ENCODE data around the gene WASHC4.

Gene WASHC4

GRCh38 chr12:105194947-105195346, 87.4 kb downstream of the WASHC4 start:
- peak overlapping the region; percentile 38 for H3K27ac Mint-ChIP-seq
- peaks cover 28% of the 10 kb centered on the region for H3K36me3 Mint-ChIP-seq
- H3K4me1 Mint-ChIP-seq, result peaks cover 9% of the 10 kb centered on the region
- H3K27me3 Mint-ChIP-seq, result no peaks in the 10 kb centered on the region
- no peak for ATAC-seq (ENCODE audit: low read depth)
- no peak for DNase-seq (ENCODE audit: low spot score in 2 of 2)
- no peaks in the 10 kb centered on the region for H3K9me3 Mint-ChIP-seq
- no peak overlapping the region for H3K4me3 Mint-ChIP-seq

- Mint-ChIP-seq H3K9me3 (no peaks in the 10 kb centered on the region), H3K36me3 (peaks cover 23% of the 10 kb centered on the region)
These were observed 88.6 kb downstream of the WASHC4 start for GRCh38 chr12:105196090-105196489.

GRCh38 chr12:105198961-105199360, 91.4 kb downstream of the WASHC4 start:
- DNase-seq (ENCODE audit: low spot score in 2 of 2) (no peak), ATAC-seq (ENCODE audit: low read depth) (no peak)
- Mint-ChIP-seq H3K27me3 (no peaks in the 10 kb centered on the region), H3K4me3 (no peak overlapping the region), H3K36me3 (peaks cover 13% of the 10 kb centered on the region), H3K27ac (no peak overlapping the region), H3K9me3 (no peaks in the 10 kb centered on the region), H3K4me1 (no peaks in the 10 kb centered on the region)

More at GRCh38 chr12:105196090-105196489, 88.6 kb downstream of the WASHC4 start:
- Mint-ChIP-seq H3K27ac (peak overlapping the region; percentile 38), H3K4me1 (peaks cover 6% of the 10 kb centered on the region), H3K4me3 (no peak overlapping the region), H3K27me3 (no peaks in the 10 kb centered on the region)
- ATAC-seq (ENCODE audit: low read depth) (no peak), DNase-seq (ENCODE audit: low spot score in 2 of 2) (no peak)

GRCh38 chr12:105200385-105200784, 92.9 kb downstream of the WASHC4 start:
- H3K9me3 Mint-ChIP-seq, result no peaks in the 10 kb centered on the region
- ATAC-seq (ENCODE audit: low read depth) (no peak), DNase-seq (ENCODE audit: low spot score in 2 of 2) (no peak)
- no peak overlapping the region for H3K4me3 Mint-ChIP-seq
- peaks cover 19% of the 10 kb centered on the region for H3K36me3 Mint-ChIP-seq
- no peaks in the 10 kb centered on the region for H3K4me1 Mint-ChIP-seq
- H3K27me3 Mint-ChIP-seq, result no peaks in the 10 kb centered on the region
- H3K27ac Mint-ChIP-seq, result no peak overlapping the region

- no peaks in the 10 kb centered on the region for H3K9me3 Mint-ChIP-seq
- H3K4me1 Mint-ChIP-seq, result no peaks in the 10 kb centered on the region
These were observed 93.8 kb downstream of the WASHC4 start for GRCh38 chr12:105201299-105201698.

GRCh38 chr12:105202202-105202601, 94.7 kb downstream of the WASHC4 start:
- DNase-seq (ENCODE audit: low spot score in 2 of 2) (no peak), ATAC-seq (ENCODE audit: low read depth) (no peak)
- Mint-ChIP-seq H3K27ac (no peak overlapping the region), H3K36me3 (peaks cover 21% of the 10 kb centered on the region), H3K4me3 (no peak overlapping the region), H3K9me3 (no peaks in the 10 kb centered on the region), H3K4me1 (no peaks in the 10 kb centered on the region), H3K27me3 (no peaks in the 10 kb centered on the region)

More at GRCh38 chr12:105201299-105201698, 93.8 kb downstream of the WASHC4 start:
- H3K4me3 Mint-ChIP-seq, result no peak overlapping the region
- no peaks in the 10 kb centered on the region for H3K27me3 Mint-ChIP-seq
- ATAC-seq (ENCODE audit: low read depth), result no peak
- H3K36me3 Mint-ChIP-seq, result peaks cover 21% of the 10 kb centered on the region
- H3K27ac Mint-ChIP-seq, result no peak overlapping the region
- no peak for DNase-seq (ENCODE audit: low spot score in 2 of 2)

GRCh38 chr12:105204127-105204526, 96.6 kb downstream of the WASHC4 start:
- DNase-seq (ENCODE audit: low spot score in 2 of 2) (no peak), ATAC-seq (ENCODE audit: low read depth) (no peak)
- Mint-ChIP-seq H3K27me3 (no peaks in the 10 kb centered on the region), H3K4me1 (no peaks in the 10 kb centered on the region), H3K27ac (no peak overlapping the region), H3K9me3 (no peaks in the 10 kb centered on the region), H3K36me3 (peaks cover 23% of the 10 kb centered on the region), H3K4me3 (no peak overlapping the region)

- DNase-seq (ENCODE audit: low spot score in 2 of 2) (no peak), ATAC-seq (ENCODE audit: low read depth) (no peak)
- peaks cover 23% of the 10 kb centered on the region for H3K36me3 Mint-ChIP-seq
- H3K4me3 Mint-ChIP-seq, result no peak overlapping the region
- no peaks in the 10 kb centered on the region for H3K4me1 Mint-ChIP-seq
- no peaks in the 10 kb centered on the region for H3K27me3 Mint-ChIP-seq
- no peak overlapping the region for H3K27ac Mint-ChIP-seq
- H3K9me3 Mint-ChIP-seq, result no peaks in the 10 kb centered on the region
These were observed 97.4 kb downstream of the WASHC4 start for GRCh38 chr12:105204916-105205315.

- no peaks in the 10 kb centered on the region for H3K4me1 Mint-ChIP-seq
These were observed 98.0 kb downstream of the WASHC4 start for GRCh38 chr12:105205322-105206048.

GRCh38 chr12:105206686-105207374, 99.3 kb downstream of the WASHC4 start:
- no peaks in the 10 kb centered on the region for H3K4me1 Mint-ChIP-seq
- H3K27ac Mint-ChIP-seq, result no peak overlapping the region
- no peak for DNase-seq (ENCODE audit: low spot score in 2 of 2)
- no peaks in the 10 kb centered on the region for H3K27me3 Mint-ChIP-seq
- H3K4me3 Mint-ChIP-seq, result no peak overlapping the region
- H3K9me3 Mint-ChIP-seq, result no peaks in the 10 kb centered on the region
- H3K36me3 Mint-ChIP-seq, result peaks cover 27% of the 10 kb centered on the region
- no peak for ATAC-seq (ENCODE audit: low read depth)

More at GRCh38 chr12:105205322-105206048, 98.0 kb downstream of the WASHC4 start:
- Mint-ChIP-seq H3K9me3 (no peaks in the 10 kb centered on the region), H3K36me3 (peaks cover 23% of the 10 kb centered on the region), H3K27ac (no peak overlapping the region), H3K27me3 (no peaks in the 10 kb centered on the region), H3K4me3 (no peak overlapping the region)
- ATAC-seq (ENCODE audit: low read depth), result no peak
- no peak for DNase-seq (ENCODE audit: low spot score in 2 of 2)

- Mint-ChIP-seq H3K9me3 (no peaks in the 10 kb centered on the region), H3K27me3 (no peaks in the 10 kb centered on the region), H3K4me3 (no peak overlapping the region), H3K27ac (no peak overlapping the region), H3K36me3 (peaks cover 23% of the 10 kb centered on the region), H3K4me1 (no peaks in the 10 kb centered on the region)
- ATAC-seq (ENCODE audit: low read depth) (no peak), DNase-seq (ENCODE audit: low spot score in 2 of 2) (no peak)
These were observed 101.6 kb downstream of the WASHC4 start for GRCh38 chr12:105209091-105209490.

GRCh38 chr12:105212438-105212837, 104.9 kb downstream of the WASHC4 start:
- peak overlapping the region; percentile 50 for H3K27ac Mint-ChIP-seq
- H3K36me3 Mint-ChIP-seq, result peaks cover 34% of the 10 kb centered on the region
- no peaks in the 10 kb centered on the region for H3K27me3 Mint-ChIP-seq
- no peaks in the 10 kb centered on the region for H3K9me3 Mint-ChIP-seq
- ATAC-seq (ENCODE audit: low read depth), result no peak
- no peak overlapping the region for H3K4me3 Mint-ChIP-seq
- no peaks in the 10 kb centered on the region for H3K4me1 Mint-ChIP-seq
- DNase-seq (ENCODE audit: low spot score in 2 of 2), result no peak

GRCh38 chr12:105214148-105214547, 106.6 kb downstream of the WASHC4 start:
- DNase-seq (ENCODE audit: low spot score in 2 of 2) (no peak), ATAC-seq (ENCODE audit: low read depth) (no peak)
- no peaks in the 10 kb centered on the region for H3K9me3 Mint-ChIP-seq
- H3K27me3 Mint-ChIP-seq, result no peaks in the 10 kb centered on the region
- H3K4me3 Mint-ChIP-seq, result no peak overlapping the region
- peaks cover 37% of the 10 kb centered on the region for H3K36me3 Mint-ChIP-seq
- H3K27ac Mint-ChIP-seq, result peak overlapping the region; percentile 60
- H3K4me1 Mint-ChIP-seq, result no peaks in the 10 kb centered on the region

- no peaks in the 10 kb centered on the region for H3K4me1 Mint-ChIP-seq
- ATAC-seq (ENCODE audit: low read depth) (no peak), DNase-seq (ENCODE audit: low spot score in 2 of 2) (no peak)
- no peaks in the 10 kb centered on the region for H3K9me3 Mint-ChIP-seq
- H3K4me3 Mint-ChIP-seq, result no peak overlapping the region
- peak overlapping the region; percentile 60 for H3K27ac Mint-ChIP-seq
- peaks cover 37% of the 10 kb centered on the region for H3K36me3 Mint-ChIP-seq
- no peaks in the 10 kb centered on the region for H3K27me3 Mint-ChIP-seq
These were observed 107.3 kb downstream of the WASHC4 start for GRCh38 chr12:105214670-105215375.

Measured in memory B cell (primary cell).